Dermis microvascular lymphatic vessel endothelial cell (primary cell): ENCODE data around the gene HEATR5A. TPM values are rescaled to one million over a fixed set of nuclear protein-coding genes. Genes with fewer than 3 reads are reported as not detected.
"Not testable (repeated sequence)": the region's sequence is repeated elsewhere in the genome, so short reads cannot be mapped to it uniquely, and the experiment has no call there.

Source experiments
- DNase-seq, 2 donors: peaks; one replicate each; pipeline versions ENCODE4 v3.0.0 to v3.0.0-alpha.2; 2010; ENCODE audit warnings: low read depth in 2 of 2
- total RNA-seq: library from RNA; depleted of rRNA; stranded (reverse); fragments of >200 nt; gene quantifications from 2 replicates; pipeline ENCODE4 v1.2.1, GENCODE V29; 2014

Gene HEATR5A
- total RNA-seq, 1 donor from 2014 or later, result 28.8 TPM

DNA sequence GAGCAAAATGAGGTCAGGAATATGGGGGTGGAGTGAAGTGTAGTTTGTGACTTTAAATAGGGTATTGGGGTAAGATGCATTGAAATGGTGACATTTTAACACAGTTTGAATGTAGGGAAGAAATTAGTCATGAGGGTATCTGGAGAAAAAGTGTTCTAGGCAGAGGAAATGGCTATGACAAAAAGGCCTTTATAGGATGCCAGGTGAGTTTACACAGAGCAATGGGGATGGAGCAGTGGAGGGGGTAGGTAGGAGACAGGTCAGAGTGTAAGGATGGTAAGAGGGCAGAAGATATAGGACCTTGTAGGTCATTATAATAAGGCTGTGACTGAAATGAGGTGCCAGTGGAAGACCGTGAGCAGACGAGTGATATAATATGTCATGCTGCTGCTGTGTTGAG is 30.4 kb downstream of the HEATR5A start:
- DNase-seq, result no peak

DNA sequence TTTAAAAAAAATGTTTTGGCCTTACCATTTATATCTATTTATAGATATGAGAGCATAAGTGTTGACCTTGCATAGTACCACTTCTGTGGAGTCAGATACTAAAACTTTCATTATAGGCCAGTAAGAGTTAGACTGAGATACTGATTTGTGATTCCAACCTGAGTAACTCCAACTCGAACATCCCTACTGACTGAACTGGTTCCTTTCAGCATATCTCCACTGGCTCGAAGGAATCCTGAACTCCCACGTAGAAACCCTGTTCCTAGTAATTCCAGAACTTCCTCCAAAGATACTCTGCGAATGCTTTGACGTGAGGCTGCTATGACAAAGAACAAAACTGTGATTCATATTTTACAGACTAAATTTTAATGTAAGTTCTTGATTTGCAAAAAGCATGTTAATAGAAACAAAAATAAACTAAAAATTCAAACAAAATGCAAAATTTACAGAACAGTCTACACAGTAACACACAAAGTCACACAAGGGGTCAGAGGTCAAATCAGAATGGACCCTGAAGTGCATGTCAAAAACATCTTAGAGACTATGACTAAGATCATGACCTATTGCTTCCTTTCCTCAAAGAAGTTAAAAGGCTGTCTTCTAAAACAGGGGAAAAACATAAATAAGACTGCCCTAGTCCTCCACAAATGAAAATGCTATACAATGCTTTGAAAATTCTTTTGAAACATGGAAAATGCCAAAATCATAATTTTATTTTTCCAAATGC is 31.5 kb downstream of the HEATR5A start:
- no peak for DNase-seq

DNA sequence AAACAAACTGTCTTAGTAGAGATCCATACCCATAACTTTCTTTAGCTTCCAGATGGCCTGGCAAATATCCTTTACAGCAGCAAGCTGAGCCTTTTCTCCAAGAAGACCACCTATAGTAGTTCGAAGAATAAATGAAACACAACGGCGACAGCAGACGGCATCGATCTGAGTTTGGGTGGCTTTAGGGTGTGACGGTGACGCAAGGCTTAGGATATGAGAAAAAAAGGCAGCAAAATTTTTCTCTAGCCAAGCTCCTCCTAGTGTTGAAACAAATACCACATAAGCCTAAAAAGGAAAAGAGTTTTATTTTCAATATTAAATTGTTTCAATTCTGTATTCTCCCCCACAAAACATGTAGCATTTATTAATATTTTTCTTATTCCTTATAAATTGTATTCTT is 33.3 kb downstream of the HEATR5A start:
- no peak for DNase-seq

DNA sequence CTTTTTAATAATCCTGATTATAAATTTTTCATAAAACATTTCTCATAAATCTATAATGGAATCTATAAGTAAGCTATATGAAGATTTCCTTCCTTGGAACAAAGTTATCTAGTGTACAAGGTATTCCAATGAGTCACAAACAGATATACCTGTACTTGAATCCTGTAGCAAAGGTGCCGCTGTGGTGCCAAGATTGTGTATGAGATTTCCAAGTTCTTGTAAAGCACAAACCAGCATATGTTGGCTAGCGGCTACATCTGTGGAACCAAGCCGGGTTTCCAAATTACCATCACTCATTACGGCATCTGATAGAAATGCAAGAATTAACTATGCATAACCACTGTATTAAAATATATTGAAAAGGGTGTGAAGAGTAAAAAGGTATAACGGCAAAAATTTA is 34.1 kb downstream of the HEATR5A start:
- DNase-seq, result no peak

DNA sequence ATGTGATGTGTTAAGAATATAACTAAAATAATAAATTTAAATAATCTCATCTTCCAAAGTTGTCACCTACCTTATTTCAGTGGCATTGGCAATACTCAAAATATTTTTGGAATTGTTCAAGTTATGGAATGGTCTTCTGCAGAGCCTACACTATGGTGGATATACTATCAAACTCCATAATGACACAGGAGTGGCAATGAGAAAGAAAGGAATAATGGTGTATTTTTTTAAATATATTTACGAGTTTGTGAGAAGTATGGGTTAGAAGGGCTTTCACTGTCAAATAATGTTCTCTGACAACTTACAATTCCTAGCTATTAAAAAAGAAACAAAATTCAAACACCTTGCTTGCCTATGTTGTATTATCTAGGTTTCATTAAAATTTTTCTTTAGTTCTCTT is 38.1 kb downstream of the HEATR5A start:
- DNase-seq, result no peak

DNA sequence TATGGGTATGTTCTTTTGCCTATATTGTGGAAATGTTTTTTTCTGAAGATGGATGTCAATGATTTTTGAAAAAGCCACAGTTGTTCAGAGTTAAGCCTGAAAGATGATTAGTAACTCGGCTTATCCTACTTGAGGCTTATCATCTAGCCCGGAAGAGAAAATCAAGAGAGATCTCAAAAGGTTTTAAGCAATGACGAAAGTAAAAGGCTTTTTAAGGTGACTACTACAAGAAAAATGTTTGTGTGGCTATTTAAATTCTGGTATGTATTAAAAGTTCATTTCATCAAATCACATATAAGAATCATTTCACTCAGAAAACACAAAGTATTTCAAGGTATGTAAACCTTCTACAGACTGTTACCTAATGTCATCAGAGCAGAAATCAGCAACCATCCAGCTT is 40.2 kb downstream of the HEATR5A start:
- no peak for DNase-seq

DNA sequence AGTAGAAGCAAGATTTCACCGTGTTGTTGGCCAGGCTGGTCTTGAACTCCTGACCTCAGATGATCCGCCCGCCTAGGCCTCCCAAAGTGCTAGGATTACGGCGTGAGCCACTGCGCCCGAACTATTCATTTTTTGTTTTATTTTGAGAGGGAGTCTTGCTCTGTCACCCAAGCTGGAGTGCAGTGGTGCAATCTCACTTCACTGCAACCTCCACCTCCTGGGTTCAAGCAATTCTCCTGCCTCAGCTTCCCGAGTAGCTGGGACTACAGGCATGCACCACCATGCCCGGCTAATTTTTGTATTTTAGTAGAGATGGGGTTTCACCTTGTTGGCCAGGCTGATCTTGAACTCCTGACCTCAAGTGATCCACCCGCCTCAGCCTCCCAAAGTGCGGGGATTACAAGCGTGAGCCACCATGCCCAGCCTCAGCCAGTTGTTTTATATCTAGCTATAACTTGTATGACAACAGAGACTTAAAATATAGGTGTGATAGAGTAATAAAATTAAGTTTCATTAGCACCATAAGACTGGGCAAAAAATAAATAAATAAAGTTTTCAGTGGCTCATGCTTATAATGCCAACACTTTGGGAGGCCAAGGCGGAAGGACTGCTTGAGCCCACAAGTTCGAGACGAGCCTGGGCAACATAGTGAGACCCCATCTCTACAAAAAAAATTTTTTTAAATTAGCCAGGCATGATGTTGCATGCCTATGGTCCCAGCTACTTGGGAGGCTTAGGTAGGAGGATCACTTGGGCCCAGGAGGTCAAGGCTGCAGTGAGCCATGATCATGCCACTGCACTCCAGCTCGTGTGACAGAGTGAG is 41.0 kb downstream of the HEATR5A start:
- not testable (repeated sequence) for DNase-seq

DNA sequence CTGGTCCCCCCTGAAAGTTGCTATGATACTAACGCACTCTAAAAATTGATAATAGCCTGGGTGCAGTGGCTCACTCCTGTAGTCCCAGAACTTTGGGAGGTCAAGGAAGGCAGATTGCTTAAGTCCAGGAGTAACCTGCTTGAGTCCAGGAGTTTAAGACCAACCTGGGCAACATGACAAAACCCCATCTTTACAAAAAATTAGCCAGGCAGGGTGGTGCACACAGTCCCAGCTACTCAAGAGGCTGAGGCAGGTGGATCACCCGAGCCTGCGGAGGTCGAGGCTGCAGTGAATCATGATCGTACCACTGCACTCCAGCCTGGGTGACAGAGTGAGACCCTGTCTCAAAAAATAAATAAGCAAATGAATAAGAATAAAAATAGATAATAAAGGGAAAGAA is 42.9 kb downstream of the HEATR5A start:
- DNase-seq, result no peak

DNA sequence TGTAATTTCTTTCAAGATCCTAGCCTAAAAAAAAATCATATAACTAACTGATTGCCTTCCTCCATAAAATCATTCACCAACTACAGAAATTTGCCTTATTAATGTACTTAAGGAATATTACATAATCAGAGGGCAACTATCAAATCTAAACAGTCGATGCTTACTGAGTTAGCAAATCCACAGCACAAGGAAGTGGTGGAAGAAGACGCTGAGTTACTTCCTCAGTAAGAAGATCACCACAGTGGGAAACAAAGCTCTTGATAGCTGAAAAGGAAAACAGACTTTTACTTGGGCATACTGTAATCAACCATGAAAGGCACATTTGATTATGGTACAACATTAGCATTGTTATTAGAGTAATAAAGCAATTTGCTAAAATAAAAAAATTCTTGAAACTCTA is 48.7 kb downstream of the HEATR5A start:
- DNase-seq, result no peak

DNA sequence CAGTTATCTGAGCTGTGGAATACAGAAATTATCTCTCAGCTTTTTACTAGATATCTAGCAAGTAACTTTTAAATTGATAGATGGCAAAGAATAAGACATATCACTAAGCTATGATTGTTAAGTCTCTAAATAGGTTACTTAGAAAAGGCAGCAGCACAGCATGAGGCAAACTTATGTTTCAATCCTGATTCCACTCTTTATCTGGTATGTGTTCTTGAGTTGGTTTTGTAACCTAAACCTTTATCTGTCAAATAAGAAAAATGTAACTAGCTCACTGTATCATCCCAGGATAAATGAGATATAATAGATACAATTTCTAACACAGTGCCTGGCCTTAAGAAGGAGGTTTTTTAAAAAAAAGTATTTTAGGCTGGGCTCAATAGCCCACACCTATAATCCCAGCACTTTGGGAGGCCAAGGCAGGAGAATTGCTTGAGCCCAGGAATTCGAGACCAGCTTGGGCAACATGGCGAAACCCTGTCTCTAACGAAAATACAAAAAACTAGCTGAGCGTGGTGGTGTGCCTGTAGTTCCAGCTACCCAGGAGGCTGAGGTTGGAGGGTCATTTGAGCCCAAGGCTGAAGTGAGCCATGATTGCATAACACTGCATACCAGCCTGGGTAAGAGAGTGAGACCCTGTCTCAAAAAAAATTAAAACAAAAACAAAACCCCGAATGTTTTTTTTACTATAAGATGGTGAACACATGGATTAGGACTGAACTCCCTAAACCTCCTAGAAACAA is 56.8 kb downstream of the HEATR5A start:
- DNase-seq, result no peak

DNA sequence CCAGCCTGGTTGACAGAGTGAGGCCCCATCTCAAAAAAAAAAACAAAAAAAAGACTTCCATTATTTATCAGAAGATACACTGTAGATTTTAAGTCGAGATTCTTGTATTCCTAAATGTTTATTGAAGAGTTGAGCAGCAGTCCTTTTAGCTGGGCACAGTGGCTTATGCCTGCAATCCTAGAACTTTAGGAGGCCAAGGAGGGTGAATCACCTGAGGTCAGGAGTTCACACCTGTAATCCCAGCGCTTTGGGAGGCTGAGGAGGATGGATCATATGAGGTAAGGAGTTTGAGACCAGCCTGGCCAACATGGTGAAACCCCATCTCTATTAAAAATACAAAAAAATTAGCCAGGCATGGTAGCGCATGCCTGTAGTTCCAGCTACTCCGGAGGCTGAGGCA is 57.6 kb downstream of the HEATR5A start:
- DNase-seq, result no peak

DNA sequence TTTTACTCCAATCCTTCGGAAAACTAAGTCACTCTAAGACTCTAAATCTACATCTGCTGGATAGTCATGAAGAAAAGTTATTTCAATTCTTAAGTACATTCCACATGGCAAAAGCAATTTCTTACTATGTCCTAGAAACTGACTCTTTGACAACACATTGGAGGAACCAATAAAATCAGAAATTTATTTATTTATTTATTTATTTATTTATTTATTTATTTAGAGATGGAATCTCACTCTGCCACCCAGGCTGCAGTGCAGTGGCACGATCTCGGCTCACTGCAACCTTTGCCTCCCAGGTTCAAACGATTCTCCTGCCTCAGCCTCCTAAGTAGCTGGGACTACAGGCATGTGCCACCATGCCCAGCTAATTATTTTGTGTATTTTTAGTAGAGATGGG is 58.6 kb downstream of the HEATR5A start:
- not testable (repeated sequence) for DNase-seq

DNA sequence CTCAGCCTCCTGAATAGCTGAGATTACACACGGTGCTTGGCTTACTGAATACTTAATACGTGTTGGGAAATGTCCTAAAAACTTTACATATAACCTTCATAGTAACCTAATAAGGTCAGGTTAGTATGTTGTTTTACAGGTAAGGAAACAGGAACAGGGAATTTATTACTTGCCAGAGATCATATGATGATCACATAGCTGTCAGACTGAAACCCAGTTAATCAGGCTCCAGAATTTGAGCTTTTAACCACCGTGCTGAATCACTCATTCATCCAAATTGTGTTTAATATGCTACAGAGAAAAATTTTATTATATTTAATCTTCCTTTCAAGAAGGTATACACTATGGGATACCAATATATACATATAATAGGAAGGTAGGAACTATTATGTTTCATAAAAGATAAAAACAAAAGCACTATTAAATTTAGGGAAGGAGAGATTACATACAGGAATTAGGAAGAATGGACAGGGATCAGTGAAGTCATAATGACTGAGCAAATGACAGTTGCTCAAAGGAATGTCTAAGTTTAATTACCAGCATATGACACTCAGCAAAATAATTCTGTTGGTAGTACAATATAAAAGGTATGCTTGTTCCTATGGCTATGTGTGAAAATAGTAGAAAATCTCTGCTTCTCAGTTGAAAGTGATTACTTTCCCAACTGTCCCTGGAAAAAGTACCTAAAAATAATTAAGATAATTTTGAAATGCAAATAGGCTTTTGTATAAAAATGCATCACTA is 59.3 kb downstream of the HEATR5A start:
- peak in 1 of 2 donors; percentile 18 for DNase-seq

DNA sequence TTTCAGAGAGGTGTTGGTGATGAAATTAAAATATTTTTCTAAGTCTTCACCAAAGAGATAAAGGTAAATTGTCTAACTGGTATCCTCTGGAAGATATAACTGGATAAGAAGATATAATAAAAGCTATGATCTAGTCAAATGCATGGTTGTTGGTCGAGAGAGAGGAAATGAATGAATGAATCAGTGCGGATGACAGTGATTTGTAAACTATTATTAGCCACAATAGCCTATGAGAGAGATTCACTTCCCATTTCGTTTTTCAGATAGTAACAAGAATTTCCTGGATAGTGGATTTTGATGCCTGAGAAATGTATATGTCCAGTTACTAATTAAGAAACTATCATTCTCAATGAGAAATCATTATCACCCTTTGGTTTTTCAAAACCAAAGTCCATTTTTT is 63.1 kb downstream of the HEATR5A start:
- DNase-seq, result peak; percentile 44 to 70

DNA sequence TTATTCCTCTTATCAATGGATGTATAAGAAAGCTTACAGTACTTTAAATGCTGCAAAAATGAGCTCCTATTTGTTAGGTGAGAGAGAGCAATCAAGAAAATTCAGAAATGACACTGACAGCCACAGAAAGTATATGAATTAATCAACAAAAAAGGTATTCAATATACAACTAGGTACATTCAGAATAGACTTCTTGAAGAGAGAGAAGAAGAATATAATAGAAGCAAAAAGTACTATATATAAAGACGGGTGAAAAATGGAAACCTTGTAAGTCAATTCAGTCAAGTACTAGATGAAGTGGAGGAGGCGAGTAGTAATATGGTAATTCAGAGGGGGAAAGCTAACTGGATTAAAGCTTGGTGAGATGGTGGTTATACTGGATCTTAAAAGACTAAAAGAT is 74.3 kb downstream of the HEATR5A start:
- DNase-seq, result no peak

DNA sequence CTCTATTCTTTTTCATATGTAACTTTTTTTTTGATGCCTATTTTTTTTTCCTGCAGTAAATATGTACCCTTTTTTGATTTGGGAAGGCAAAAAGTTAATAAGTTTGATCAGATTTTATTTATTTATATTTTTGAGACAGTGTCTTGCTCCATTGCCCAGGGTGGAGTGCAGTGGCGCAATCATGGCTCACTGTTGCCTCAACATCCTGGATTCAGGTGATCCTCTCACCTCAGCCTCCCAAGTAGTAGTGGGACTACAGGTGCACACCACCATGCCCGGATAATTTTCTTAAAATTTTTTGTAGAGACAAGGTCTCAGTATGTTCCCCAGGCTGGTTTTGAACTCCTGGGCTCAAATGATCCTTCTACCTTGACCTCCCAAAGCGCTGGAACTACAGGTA is 79.1 kb downstream of the HEATR5A start:
- DNase-seq, result no peak

DNA sequence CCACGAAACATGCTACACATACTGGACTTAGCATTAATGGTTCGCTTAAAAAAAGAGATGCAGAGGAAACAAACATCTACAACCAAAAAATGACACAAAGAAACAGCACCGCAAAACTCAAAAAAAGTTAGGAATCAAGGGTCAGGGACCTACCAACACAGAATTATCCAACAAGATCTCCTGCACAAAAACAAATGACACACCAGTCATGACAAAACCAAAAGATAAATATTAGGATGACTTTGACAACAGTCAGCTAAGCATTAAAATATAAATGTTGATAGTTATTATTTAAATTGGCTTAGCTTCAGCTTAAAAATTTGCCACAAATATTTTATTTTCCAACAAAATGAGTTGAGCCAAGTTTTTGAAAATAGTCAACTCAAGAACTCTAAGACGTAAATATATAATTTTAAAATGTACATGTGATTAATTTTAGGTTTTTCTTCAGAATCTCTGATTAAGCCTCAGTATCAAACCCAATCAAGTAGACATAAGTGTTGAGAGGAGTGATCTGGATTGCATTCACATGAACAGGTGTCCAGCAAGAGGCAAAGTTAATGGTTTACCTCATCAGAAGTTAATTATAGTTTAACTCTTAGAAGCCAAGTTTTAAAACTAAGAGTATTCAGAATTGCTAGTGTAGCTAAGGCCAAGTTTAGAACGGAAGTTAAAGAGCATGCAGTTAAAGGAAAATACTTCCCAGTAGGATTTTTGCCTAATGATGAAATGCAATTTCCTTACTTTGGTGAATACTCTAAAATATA is 79.9 kb downstream of the HEATR5A start:
- no peak for DNase-seq

DNA sequence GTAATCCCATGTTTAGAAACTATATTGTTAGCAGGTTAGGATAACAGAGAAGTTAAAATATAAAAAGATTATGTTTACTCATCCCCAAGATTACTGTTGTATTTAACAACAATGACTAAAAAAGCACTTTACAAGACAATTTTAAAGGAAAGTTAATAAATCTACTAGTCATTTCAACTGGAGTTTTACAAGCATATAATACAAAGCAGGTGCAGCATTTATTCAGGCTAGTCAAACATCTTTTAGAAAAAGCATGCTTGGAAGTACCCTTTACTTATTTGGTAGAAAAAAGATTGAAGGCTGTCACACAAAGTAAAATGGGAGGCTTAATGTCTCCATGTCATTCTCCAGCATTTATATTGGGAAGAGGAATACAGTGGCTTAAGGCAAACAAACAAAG is 80.6 kb downstream of the HEATR5A start:
- DNase-seq, result no peak

DNA sequence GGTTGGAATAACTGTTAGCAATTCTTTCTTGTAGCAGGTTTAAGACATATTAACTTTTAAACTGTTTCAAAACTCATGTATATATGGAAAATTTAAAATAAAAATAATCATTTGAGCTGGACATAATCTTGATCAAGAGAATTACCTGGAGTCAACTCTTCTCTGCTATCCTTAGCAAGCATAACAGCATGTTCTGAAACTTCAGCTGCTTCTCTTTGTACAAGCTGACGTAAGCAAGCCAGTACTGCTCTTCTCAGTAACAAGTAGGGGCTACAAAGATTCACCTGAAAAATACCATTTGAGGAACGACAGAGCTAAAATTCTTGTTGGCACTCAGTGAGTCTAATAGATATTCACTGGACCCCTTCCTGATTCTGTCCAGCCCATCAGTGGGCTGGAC is 83.0 kb downstream of the HEATR5A start:
- DNase-seq, result no peak

DNA sequence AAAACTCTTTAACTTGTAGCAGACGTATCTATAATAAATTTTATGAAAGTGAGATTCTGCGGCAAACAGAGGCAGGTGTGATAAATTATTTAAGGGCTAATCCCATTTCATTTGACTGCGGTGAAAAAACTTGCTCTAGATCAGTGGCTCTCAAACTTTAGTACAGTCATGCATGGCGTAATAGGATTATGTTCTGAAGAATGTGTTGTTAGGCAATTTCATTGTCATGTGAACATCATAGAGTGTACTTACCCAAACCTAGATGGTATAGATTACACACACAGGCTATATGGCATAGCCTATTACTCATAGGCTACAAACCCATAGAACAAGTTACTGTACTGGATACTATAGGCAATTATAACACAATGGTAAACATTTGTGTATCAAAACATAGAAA is 83.7 kb downstream of the HEATR5A start:
- DNase-seq, result no peak

DNA sequence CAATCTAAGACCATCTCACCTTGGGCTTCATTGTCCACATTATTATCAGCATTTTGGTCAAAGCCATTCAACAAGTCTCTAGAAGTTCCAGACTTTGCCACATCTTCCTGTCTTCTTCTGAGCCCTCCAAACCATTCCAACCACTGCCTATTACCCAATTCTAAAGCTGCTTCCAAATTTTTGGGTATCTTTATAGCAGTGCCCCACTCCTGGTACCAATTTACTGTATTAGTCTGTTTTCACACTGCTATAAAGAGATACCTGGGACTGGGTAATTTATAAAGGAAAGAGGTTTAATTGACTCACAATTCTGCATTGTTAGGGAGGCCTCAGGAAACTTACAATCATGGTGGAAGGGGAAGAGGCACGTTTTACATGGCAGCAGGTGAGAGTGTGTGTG is 89.0 kb downstream of the HEATR5A start:
- not testable (repeated sequence) for DNase-seq
